Cortex of kidney (tissue), 1 donor: ENCODE measurements around the gene STARD3NL.

Experiments used
- DNase-seq: peaks from one replicate; lab custom pipeline; 2025; lab: John Stamatoyannopoulos, UW

STARD3NL gene

DNA sequence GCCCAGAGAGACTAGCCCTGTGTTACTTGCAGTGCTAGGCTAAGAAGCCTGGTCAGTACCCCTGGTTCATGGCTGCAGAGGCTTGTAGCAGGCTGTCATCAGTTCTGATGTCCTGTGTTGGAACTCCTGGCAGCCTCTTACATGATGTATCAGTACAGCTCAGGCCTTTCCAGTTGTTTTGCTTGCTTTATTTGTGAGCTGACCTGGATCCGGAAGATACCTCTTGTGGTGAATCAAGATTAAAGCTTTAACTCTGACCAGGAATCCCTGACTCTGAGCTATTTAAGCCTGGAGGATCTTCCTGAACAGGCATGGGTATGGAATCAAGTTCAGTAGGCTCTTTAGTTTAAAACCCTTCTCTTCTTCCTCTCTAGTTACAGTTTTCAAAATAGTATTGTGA is 4.4 kb downstream of the STARD3NL start:
- DNase-seq: no peak

GRCh38 chr7:38185395-38186307 is 7.6 kb downstream of the STARD3NL start:
- no peak for DNase-seq

GRCh38 chr7:38186593-38187314 is 8.7 kb downstream of the STARD3NL start:
- DNase-seq: no peak

- no peak for DNase-seq
Observed at GRCh38 chr7:38187794-38188440, 9.9 kb downstream of the STARD3NL start.

- DNase-seq: no peak
Observed at GRCh38 chr7:38189231-38189938, 11.3 kb downstream of the STARD3NL start.

DNA sequence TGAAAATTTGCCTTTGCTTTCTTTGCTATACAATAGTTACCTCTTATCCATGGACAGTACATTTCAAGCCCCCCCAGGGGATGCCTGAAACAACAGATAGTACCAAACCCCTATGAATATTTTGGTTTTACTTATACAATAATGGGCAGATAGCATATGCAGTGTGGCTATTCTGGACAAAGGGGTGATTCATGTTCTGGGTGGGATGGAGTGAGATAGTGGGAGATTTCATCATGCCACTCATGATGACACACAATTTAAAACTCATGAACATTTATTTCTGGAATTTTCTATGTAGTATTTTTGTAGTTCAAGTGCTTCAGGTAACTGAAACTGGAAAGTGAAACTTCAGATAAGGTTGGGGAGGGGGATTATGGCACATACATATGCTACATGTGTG is 12.0 kb downstream of the STARD3NL start:
- DNase-seq: no peak

DNA sequence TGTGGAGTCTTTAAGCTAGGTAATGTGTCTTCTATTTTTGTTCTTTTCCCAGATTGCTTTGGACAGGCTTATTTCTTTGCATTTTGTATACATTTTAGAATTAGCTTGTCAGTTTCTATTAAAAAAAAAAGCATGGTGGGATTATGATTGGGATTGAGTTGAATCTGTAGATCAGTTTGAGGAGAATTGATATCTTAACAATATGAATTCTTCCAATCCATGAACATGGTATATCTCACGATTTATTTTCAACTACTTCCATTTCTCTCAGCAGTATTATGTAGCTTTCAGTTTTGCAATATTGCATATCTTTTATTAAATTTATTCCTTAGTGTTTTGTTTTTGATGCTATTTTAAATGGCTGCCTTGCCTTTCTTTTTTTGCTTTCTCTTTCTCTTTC is 13.7 kb downstream of the STARD3NL start:
- DNase-seq: no peak

GRCh38 chr7:38192327-38192726 is 14.3 kb downstream of the STARD3NL start:
- DNase-seq: no peak

DNA sequence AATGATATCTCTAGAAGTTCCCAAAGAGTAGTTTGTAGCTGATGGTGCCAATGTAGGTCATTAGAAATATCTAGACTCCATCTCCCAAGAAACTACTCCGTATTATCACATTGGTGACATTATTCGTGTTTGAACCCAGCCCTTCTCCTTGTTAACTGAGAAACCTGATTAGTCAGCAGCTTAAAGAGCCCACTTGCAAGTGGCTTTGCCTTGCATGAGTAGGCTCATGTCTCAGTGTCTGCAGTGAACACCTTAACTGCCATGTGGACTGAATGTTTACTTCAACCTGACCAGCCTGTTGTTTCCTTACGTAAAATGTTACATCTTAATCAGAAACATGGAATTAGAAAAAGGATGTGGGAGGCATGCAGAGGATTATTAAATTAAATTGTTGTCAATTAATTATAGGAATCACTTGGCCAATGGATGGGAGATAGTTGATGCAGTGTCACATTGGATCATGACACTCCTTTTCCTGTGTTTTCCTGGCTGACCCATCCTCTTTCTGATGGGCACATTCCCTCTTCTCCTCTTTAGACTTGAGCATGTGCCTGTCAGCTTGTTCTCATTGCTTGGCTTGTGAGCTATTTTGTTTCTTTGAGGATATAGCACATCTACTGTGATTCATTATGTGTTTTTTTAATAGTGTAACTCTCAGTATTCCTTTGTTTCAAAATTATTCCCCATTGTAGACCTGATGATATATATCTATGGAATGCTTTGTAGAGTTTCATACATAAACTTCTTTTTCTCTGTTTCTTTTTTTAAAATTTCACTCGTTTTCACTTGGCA is 18.0 kb downstream of the STARD3NL start:
- DNase-seq: no peak

GRCh38 chr7:38198366-38198765 is 20.3 kb downstream of the STARD3NL start:
- no peak for DNase-seq

GRCh38 chr7:38199154-38199553 is 21.1 kb downstream of the STARD3NL start:
- DNase-seq: no peak

DNA sequence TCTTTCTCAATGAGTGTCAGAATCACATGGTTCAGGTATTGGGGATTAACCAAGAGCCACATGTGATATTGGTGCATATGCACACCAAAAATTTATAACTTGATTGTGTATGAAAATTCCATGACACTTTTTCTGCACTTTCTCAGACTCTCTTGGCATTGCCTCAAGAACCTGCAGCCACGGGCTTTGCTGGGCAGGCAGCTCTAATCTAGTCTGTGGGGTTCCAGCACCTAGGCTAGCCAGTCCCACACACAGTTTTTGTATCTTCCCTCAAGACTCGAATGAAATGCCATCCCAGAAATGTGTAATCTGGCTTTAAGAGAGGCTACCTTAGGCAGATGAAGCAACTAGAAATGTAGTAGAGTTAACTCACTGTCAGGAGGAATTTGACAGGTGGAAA is 21.7 kb downstream of the STARD3NL start:
- no peak for DNase-seq

GRCh38 chr7:38206071-38206470 is 28.0 kb downstream of the STARD3NL start:
- no peak for DNase-seq

DNA sequence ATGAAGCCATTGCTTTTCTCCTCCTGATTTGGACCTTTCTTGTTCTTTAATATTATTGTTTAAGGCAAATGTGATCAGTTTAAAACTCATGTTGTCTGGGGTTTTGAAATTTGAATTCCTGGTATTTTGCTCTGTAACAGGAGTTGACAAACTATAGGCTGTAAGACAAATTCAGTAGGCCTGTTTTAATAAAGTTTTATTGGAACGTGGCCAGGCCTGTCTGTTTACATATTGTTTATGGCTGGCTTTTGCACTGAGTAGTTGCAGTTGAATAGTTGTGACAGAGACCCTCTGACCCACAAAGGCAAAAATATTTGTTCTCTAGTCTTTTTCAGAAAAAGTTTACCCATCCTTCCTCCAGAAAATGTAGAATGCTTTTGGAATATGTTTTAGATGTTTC is 29.8 kb downstream of the STARD3NL start:
- DNase-seq: no peak

DNA sequence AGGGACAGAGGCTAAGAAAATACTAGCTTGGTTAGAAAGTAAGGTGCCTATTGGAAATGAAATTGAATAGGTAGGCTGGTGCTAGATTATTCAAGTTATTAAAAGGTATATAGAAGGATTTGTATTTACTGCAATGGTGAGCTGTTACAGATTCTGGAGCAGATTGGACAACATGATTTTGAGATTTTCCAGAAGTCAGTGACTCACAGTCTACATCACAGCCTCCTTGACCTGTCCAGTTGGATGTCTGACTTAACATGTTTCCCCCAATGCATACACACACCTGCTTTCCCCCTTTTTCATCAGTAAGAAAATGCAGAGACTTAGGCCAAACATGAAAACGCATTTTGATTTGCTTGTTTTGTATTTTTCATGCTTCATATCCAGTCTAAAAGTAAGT is 33.4 kb downstream of the STARD3NL start:
- DNase-seq: no peak

DNA sequence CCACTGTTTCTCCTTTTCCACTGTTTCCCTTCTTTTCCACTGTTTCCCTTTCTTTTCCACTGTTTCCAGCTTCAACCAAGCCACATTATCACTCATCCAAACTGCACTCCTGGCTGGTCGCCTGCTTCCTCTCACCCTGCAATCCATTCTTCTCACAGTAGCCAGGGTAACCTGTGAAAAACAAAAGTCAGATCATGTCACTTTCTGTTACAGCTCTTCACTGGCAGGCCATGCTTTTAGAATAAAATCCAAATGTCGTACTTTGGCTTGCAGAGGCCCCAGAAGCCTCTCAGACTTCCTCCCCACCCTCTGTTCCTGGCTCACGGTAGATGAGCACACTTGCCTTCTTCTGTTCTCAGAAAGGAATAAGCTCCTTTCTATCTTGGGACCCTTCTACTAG is 33.9 kb downstream of the STARD3NL start:
- no peak for DNase-seq

GRCh38 chr7:38215115-38215514 is 37.1 kb downstream of the STARD3NL start:
- DNase-seq: no peak

GRCh38 chr7:38215735-38216670 is 38.0 kb downstream of the STARD3NL start:
- DNase-seq: no peak

GRCh38 chr7:38217672-38218071 is 39.6 kb downstream of the STARD3NL start:
- DNase-seq: no peak

DNA sequence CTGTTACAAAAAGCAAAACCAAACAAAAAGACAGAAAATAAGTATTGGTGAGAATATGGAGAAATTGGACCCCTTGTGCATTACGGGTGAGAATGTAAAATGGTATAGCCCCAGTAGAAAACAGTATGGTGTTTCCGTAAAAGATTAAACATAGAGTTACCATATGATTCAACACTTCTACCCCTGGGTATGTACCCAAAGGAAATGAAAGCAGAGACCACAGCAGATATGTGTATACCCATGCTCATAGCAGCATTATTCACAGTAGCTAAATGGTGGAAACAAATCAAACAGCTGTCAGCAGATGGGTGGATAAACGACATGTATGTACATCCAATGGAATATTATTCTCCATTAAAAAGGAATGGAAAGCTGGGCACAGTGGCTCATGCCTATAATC is 42.4 kb downstream of the STARD3NL start:
- DNase-seq: no peak
